Measurements from ENCODE around the gene CLIC1. TPM values are rescaled to one million over a fixed set of nuclear protein-coding genes. Genes with fewer than 3 reads are reported as not detected.
A peak's percentile ranks its signal among the peaks of the same experiment; 100 is the strongest.

CLIC1 gene
- polyA plus RNA-seq, 1 experiment = 466 TPM

DNA sequence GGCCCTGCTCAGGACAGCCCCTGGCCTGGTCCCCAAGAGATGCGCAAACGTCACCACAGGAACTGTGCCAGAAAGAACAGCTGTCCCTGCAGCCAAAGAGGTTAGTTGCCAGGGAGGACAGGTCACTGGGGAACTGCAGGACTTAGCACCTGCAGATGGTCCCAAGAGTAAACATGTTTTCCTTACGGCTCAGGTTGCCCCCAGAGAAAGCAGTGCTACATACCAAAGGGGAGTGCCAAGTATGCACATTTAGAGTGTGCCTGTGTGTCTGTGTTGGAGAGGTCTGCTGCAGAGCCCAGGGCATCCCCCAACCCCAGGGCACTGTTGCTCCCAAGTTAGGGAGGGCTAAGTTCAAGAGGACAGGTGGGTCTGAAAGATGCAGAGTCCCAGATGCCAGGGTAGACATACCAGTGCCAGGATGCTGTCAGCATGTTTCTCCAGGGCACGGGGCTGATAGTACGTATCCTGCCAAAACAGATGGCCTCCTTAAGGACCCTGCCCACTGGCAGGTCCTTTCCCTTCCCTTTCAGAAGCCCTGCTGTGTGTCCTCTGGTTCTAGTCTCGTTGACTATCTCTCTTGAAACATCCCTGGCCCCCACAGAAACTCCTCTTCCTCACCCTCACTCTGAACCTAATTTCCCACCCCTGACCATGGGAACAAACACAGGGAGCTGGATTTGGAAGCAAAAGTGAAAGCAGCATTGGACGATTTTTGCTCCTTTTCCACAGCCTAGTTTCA is 34.5 kb downstream of the CLIC1 start:
- TF ChIP-seq, protein P1, sequence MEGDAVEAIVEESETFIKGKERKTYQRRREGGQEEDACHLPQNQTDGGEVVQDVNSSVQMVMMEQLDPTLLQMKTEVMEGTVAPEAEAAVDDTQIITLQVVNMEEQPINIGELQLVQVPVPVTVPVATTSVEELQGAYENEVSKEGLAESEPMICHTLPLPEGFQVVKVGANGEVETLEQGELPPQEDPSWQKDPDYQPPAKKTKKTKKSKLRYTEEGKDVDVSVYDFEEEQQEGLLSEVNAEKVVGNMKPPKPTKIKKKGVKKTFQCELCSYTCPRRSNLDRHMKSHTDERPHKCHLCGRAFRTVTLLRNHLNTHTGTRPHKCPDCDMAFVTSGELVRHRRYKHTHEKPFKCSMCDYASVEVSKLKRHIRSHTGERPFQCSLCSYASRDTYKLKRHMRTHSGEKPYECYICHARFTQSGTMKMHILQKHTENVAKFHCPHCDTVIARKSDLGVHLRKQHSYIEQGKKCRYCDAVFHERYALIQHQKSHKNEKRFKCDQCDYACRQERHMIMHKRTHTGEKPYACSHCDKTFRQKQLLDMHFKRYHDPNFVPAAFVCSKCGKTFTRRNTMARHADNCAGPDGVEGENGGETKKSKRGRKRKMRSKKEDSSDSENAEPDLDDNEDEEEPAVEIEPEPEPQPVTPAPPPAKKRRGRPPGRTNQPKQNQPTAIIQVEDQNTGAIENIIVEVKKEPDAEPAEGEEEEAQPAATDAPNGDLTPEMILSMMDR (IDR thresholded peaks at IDR 0.05; ENCODE audit: low read depth, low read length) = no peak
- H3K27me3 ChIP-seq (ENCODE audit: control insufficient read depth, insufficient read depth, low read length) = no peaks in the 10 kb centered on the region
- POLR2A ChIA-PET = interaction anchor here (0.7 to 2.7 kb wide), 3 partner anchors 41 to 126 kb away, joined by 3 to 9 read pairs (median 9); partner anchors contain the start of genes C6orf47, HSPA1B and LSM2
- H3K27ac ChIP-seq (ENCODE audit: low read depth, low read length) = no peak overlapping the region
- no peak for DNase-seq (ENCODE audit: low read depth, low spot score)
- H3K9me3 ChIP-seq (ENCODE audit: control insufficient read depth, insufficient read depth, low read length) = no peaks in the 10 kb centered on the region
- CTCF ChIA-PET = no interaction called here
- H3K4me3 ChIP-seq (ENCODE audit: low read depth, low read length) = peak overlapping the region; percentile 98

DNA sequence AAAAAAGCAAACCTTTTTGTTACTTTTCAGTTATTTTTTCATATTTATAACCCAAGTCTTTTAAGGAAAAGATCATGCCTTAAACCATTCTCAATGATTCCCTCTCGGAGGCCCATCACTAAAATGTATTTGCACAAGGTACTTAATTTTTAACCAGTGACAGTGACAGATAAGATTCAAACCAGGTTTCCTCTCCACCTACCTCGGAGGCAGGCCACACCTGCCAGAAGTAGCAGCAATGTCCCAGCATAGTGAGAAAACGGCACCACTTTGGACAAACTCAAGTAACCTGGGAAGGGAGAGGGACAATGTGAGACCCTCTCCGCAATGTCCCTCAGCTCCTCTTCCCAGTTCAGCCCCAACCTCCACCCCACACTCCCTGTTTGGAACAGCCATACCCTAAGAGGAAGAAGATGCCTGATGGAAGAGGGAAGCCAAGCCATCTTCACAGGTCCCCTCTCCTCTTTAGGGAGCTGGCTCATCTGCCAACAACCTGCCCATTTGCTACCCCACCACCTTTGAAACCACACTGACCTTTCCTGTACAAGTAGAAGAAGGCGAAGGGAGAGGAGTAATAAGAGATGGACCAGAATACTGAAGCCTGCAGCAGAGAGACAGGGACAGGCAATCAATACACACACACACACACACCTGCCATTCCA is 35.5 kb downstream of the CLIC1 start:
- ChIA-PET POLR2A (no interaction called here), CTCF (interaction anchor here (1.0 to 1.5 kb wide), 3 partner anchors 10 to 38 kb away, joined by 3 to 4 read pairs (median 3); partner anchors contain the start of gene LY6G5C)
- H3K9me3 ChIP-seq (ENCODE audit: control insufficient read depth, insufficient read depth, low read length) = no peaks in the 10 kb centered on the region

DNA sequence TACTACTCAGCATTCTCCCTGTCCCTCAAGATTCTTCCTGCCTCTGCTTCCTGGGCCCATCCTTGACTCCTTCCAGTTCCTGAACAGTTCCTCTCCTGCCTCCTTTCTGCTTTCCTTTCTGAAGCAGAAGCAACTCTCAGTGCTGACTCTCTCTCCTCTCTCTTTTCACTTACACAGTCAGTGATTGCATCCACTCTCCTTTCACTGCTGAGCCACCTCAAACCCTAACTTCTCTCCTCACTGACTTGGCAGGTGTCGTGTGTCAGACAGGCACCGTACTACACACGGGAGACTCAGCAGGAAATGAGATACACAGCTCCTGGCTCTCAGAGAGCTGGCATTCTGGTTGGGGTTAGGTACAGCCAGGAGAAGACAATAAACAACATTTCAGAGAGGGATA is 38.8 kb downstream of the CLIC1 start:
- no peak overlapping the region for H3K27ac ChIP-seq (ENCODE audit: low read depth, low read length)
- POLR2A ChIA-PET = no interaction called here
- TF ChIP-seq, protein P1 (IDR thresholded peaks at IDR 0.05; ENCODE audit: low read depth, low read length) = no peak

More for the DNA sequence above, 35.5 kb downstream of the CLIC1 start:
- TF ChIP-seq, protein P1 (IDR thresholded peaks at IDR 0.05; ENCODE audit: low read depth, low read length) = no peak
- H3K27me3 ChIP-seq (ENCODE audit: control insufficient read depth, insufficient read depth, low read length) = no peaks in the 10 kb centered on the region
- H3K27ac ChIP-seq (ENCODE audit: low read depth, low read length) = no peak overlapping the region
- DNase-seq (ENCODE audit: low read depth, low spot score) = no peak
- no peak overlapping the region for H3K4me3 ChIP-seq (ENCODE audit: low read depth, low read length)

DNA sequence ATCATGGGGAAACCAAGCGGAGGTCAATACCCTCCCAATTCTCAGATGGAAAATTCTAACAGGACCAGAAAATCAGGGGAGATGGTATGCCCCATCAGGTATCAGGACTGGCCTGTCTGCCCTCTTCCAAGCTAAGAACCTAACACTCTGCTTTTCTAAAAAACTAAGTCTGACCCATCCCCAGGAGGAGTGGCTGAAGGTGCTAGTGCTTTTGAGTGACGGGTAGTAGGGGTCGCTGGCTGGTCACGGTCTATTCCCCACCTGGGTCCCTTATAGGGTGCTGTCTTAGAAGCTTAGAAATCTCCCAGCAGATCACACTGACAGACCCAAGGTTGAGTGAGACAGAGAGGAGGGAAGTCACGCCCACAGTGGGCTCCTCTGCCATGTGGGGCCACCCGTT is 42.8 kb downstream of the CLIC1 start:
- Histone ChIP-seq H3K4me3 (ENCODE audit: low read depth, low read length) (no peak overlapping the region), H3K27ac (ENCODE audit: low read depth, low read length) (no peak overlapping the region), H3K9me3 (ENCODE audit: control insufficient read depth, insufficient read depth, low read length) (no peaks in the 10 kb centered on the region), H3K27me3 (ENCODE audit: control insufficient read depth, insufficient read depth, low read length) (no peaks in the 10 kb centered on the region)
- DNase-seq (ENCODE audit: low read depth, low spot score) = no peak
- POLR2A ChIA-PET = no interaction called here
- TF ChIP-seq, protein P1 (IDR thresholded peaks at IDR 0.05; ENCODE audit: low read depth, low read length) = no peak
- CTCF ChIA-PET = no interaction called here

More for the DNA sequence above, 38.8 kb downstream of the CLIC1 start:
- DNase-seq (ENCODE audit: low read depth, low spot score) = no peak
- no peak overlapping the region for H3K4me3 ChIP-seq (ENCODE audit: low read depth, low read length)
- CTCF ChIA-PET = interaction anchor here (0.7 to 1.4 kb wide), 2 partner anchors 109 to 132 kb away, joined by 4 read pairs; partner anchors contain the start of gene LSM2
- H3K9me3 ChIP-seq (ENCODE audit: control insufficient read depth, insufficient read depth, low read length) = no peaks in the 10 kb centered on the region
- H3K27me3 ChIP-seq (ENCODE audit: control insufficient read depth, insufficient read depth, low read length) = no peaks in the 10 kb centered on the region

DNA sequence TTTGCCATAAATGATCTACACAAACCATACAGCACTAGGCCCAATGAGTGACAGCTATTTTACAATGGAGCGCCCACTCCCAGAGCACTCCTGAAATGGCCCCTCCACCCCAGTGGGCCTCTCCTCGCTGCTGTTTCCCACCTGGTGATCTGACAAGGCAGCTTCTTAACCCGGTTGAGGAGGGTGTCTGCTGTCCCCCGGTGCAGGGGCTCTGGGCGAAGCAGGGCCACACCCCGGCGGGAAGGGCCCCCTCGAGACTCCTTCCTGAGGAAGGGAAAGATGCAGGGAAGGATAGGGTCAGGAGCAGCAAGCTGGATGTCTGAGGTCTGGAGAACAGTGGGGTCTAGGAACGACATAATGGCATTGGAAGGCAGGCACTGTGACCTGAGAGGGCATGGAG is 43.4 kb downstream of the CLIC1 start:
- no peak for DNase-seq (ENCODE audit: low read depth, low spot score)
- POLR2A ChIA-PET = no interaction called here
- no peaks in the 10 kb centered on the region for H3K9me3 ChIP-seq (ENCODE audit: control insufficient read depth, insufficient read depth, low read length)
- TF ChIP-seq, protein P1 (IDR thresholded peaks at IDR 0.05; ENCODE audit: low read depth, low read length) = no peak
- CTCF ChIA-PET = no interaction called here
- no peak overlapping the region for H3K27ac ChIP-seq (ENCODE audit: low read depth, low read length)
- H3K4me3 ChIP-seq (ENCODE audit: low read depth, low read length) = no peak overlapping the region
- H3K27me3 ChIP-seq (ENCODE audit: control insufficient read depth, insufficient read depth, low read length) = no peaks in the 10 kb centered on the region
